Keratinocyte (primary cell): Measurements from ENCODE around the gene RAB19. TPM values are rescaled to one million over a fixed set of nuclear protein-coding genes. Genes with fewer than 3 reads are reported as not detected.
"Not testable (repeated sequence)": the region's sequence is repeated elsewhere in the genome, so short reads cannot be mapped to it uniquely, and the experiment has no call there.

Source experiments
- DNase-seq: peaks from one replicate; pipeline ENCODE4 v3.0.0-alpha.2; 2011; ENCODE audit warnings: low read depth, missing footprints, low spot score
- FAIRE-seq: peaks from 2 replicates; lab custom pipeline; 2011; peaks lifted over from hg19 to GRCh38; lab: Jason Lieb, UNC
- H2AFZ ChIP-seq: 2 replicates; pipeline ENCODE4 v1.6.0; 2012; ENCODE audit warnings: low read length, control low read depth, inconsistent platforms; ENCODE audit not compliant: control insufficient read depth
- H3K27ac ChIP-seq: 2 replicates; pipeline ENCODE4 v1.5.1; 2011; ENCODE audit warnings: low read length; ENCODE audit not compliant: control insufficient read depth, insufficient read depth
- H3K27me3 ChIP-seq: 3 replicates; pipeline ENCODE4 v1.6.0; 2011; ENCODE audit warnings: low read length; ENCODE audit not compliant: control insufficient read depth, insufficient read depth; ENCODE audit errors: extremely low read depth
- H3K36me3 ChIP-seq, 2 experiments: 2 replicates in 1 of 2; 3 replicates in 1 of 2; pipeline ENCODE4 v1.5.1; 2011; ENCODE audit warnings: low read length in 2 of 2, mild to moderate bottlenecking in 1 of 2; ENCODE audit not compliant: control insufficient read depth in 2 of 2, insufficient read depth in 2 of 2; ENCODE audit errors: extremely low read depth in 1 of 2
- H3K4me1 ChIP-seq: 3 replicates; pipeline ENCODE4 v1.5.1; 2011; ENCODE audit warnings: low read length; ENCODE audit not compliant: control insufficient read depth, insufficient read depth; ENCODE audit errors: extremely low read depth
- H3K4me2 ChIP-seq: 3 replicates; pipeline ENCODE4 v1.6.0; 2011; ENCODE audit warnings: low read depth, low read length; ENCODE audit not compliant: control insufficient read depth, insufficient read depth; ENCODE audit errors: extremely low read depth
- H3K4me3 ChIP-seq, 3 experiments: fragments of 200-600 bp in 1 of 3; sonication (generic) in 1 of 3; 2 replicates in 2 of 3; 3 replicates in 1 of 3; pipeline ENCODE4 v1.5.1; 2011 to 2016; ENCODE audit warnings: low read length in 3 of 3, mild to moderate bottlenecking in 3 of 3, control low read depth in 2 of 3, inconsistent platforms in 1 of 3, low read depth in 1 of 3, mixed read lengths in 1 of 3, mixed run types in 1 of 3, moderate library complexity in 1 of 3; ENCODE audit not compliant: control insufficient read depth in 2 of 3, insufficient read depth in 2 of 3; ENCODE audit errors: extremely low read depth in 1 of 3
- H3K79me2 ChIP-seq: 2 replicates; pipeline ENCODE4 v1.6.0; 2012; ENCODE audit warnings: low read length; ENCODE audit not compliant: control insufficient read depth, insufficient read depth
- H3K9ac ChIP-seq: 3 replicates; pipeline ENCODE4 v1.6.0; 2011; ENCODE audit warnings: low read length; ENCODE audit not compliant: control insufficient read depth, insufficient read depth; ENCODE audit errors: extremely low read depth
- H3K9me1 ChIP-seq: 3 replicates; pipeline ENCODE4 v1.6.0; 2011; ENCODE audit warnings: low read length; ENCODE audit not compliant: control insufficient read depth, insufficient read depth; ENCODE audit errors: extremely low read depth
- H3K9me3 ChIP-seq: 2 replicates; pipeline ENCODE4 v1.5.1; 2012; ENCODE audit warnings: low read depth, low read length; ENCODE audit not compliant: control insufficient read depth
- H4K20me1 ChIP-seq: 3 replicates; pipeline ENCODE4 v1.6.0; 2011; ENCODE audit warnings: low read length; ENCODE audit not compliant: control insufficient read depth, insufficient read depth; ENCODE audit errors: extremely low read depth
- CTCF ChIP-seq, 3 experiments: IDR thresholded peaks in 1 of 3; conservative IDR thresholded peaks in 1 of 3; optimal IDR thresholded peaks in 1 of 3; 2 replicates in 2 of 3; 3 replicates in 1 of 3; pipeline versions ENCODE3 to v1.5.1; 2011; ENCODE audit warnings: low read length in 3 of 3, mild to moderate bottlenecking in 3 of 3, moderate library complexity in 2 of 3, control low read depth in 1 of 3, inconsistent platforms in 1 of 3; ENCODE audit not compliant: insufficient read depth in 2 of 3; ENCODE audit errors: extremely low read depth in 1 of 3
- EZH2 ChIP-seq: IDR thresholded peaks from one replicate; pipeline ENCODE4 v1.6.1; 2012; ENCODE audit warnings: inconsistent platforms, mild to moderate bottlenecking, low read length, moderate library complexity
- dilution Hi-C: fragments of 300-500 bp; cut with MboI; formaldehyde crosslinking; loops from one replicate; pipeline ENCODE4 v1.7.0; 2020; ENCODE audit warnings: low sequenced_read_pairs; ENCODE audit not compliant: extremely low pct_ligation_motif_present
- polyA plus RNA-seq, 5 experiments: library from polyadenylated mRNA; depleted of rRNA in 3 of 5; stranded (reverse) in 3 of 5; stranded (forward) in 1 of 5; unstranded in 1 of 5; fragments of >200 nt; gene quantifications; 1 replicate in 1 of 5; 2 replicates in 3 of 5; 3 replicates in 1 of 5; pipeline versions ENCODE4 v1.2.1 to v1.2.3, GENCODE V29; 2011 to 2012; ENCODE audit warnings: missing spikeins in 2 of 5, low read depth in 1 of 5, low replicate concordance in 1 of 5

The RAB19 gene
- polyA plus RNA-seq, 1 donor (not counting 4 experiments of a cell fraction or from before 2014, with no cell fraction given): not detected

GRCh38 chr7:140453273-140453672 is 49.4 kb downstream of the RAB19 start:
- Histone ChIP-seq H3K9me1 (no peaks in the 10 kb centered on the region), H3K27me3 (no peaks in the 10 kb centered on the region), H3K4me2 (no peak overlapping the region), H3K36me3 (peaks cover 7 to 13% of the 10 kb centered on the region in 2 experiments), H3K4me1 (no peaks in the 10 kb centered on the region), H3K9me3 (no peaks in the 10 kb centered on the region), H2AFZ (no peak overlapping the region), H3K27ac (no peak overlapping the region), H3K4me3 (no peak overlapping the region), H3K9ac (no peak overlapping the region), H3K79me2 (peaks cover 2% of the 10 kb centered on the region), H4K20me1 (no peaks in the 10 kb centered on the region)
- dilution Hi-C loops: no loop called here
- DNase-seq: no peak
- TF ChIP-seq EZH2 (no peak), CTCF (optimal IDR thresholded peaks at IDR 0.05 in 1 of 3, IDR thresholded peaks at IDR 0.05 in 1 of 3, conservative IDR thresholded peaks at IDR 0.05 in 1 of 3; ENCODE audit: extremely low read depth in 1 of 3, insufficient read depth in 2 of 3, low read length in 3 of 3) (no peak)
- FAIRE-seq: no peak

- H3K36me3 ChIP-seq: peaks cover 13 to 17% of the 10 kb centered on the region in 2 experiments
- H3K79me2 ChIP-seq, FAIRE-seq, H3K4me2 ChIP-seq, H3K4me1 ChIP-seq, H3K9me1 ChIP-seq, H3K9me3 ChIP-seq, H3K9ac ChIP-seq, H3K4me3 ChIP-seq, DNase-seq, H2AFZ ChIP-seq, H4K20me1 ChIP-seq, H3K27me3 ChIP-seq, H3K27ac ChIP-seq, dilution Hi-C loops: not testable (repeated sequence)
Measured at GRCh38 chr7:140453785-140454656, 50.2 kb downstream of the RAB19 start.
